ENCODE results near the gene MAP9. TPM values are rescaled to one million over a fixed set of nuclear protein-coding genes. Genes with fewer than 3 reads are reported as not detected.

MAP9 gene
- total RNA-seq (2022; extraction: Qiagen RNA extraction), result 4.1 to 4.8 TPM (median 4.6 TPM) in 5 replicates

GRCh38 chr4:155376387-155377268, at the start of gene MAP9:
Gene MAP9, minus strand, starts transcription at chr4:155376965. Its CDS starts 1,115 bp downstream, at chr4:155375850.

Other genes with a start within 250 kb of the MAP9 start
- 0.02 to 0.03 TPM (median 0.02 TPM) in 3 of 5 replicates, not detected in the others for gene NPY2R, start 168.3 kb downstream of the MAP9 start, total RNA-seq (2022; extraction: Qiagen RNA extraction)